Mesenchymal stem cell (in vitro differentiated cells and primary cell): Measurements from ENCODE around the gene TOMT. TPM values are rescaled to one million over a fixed set of nuclear protein-coding genes. Genes with fewer than 3 reads are reported as not detected.

Experiments
- DNase-seq: peaks from one replicate; pipeline ENCODE4 v3.0.0-alpha.2; 2013
- H2AFZ ChIP-seq: one replicate; pipeline ENCODE4 v1.6.1; 2013; ENCODE audit warnings: low read depth, mild to moderate bottlenecking, control low read depth, inconsistent platforms, low read length, moderate library complexity
- H2AK5ac ChIP-seq: 2 replicates; pipeline ENCODE4 v1.6.1; 2013; ENCODE audit warnings: low read length, moderate library complexity, mild to moderate bottlenecking, inconsistent platforms; ENCODE audit not compliant: severe bottlenecking
- H2BK120ac ChIP-seq: one replicate; pipeline ENCODE4 v1.6.1; 2013; ENCODE audit warnings: low read depth, mild to moderate bottlenecking, inconsistent platforms, low read length, moderate library complexity
- H2BK12ac ChIP-seq, 2 experiments: one replicate each; pipeline ENCODE4 v1.6.1; 2013; ENCODE audit warnings: inconsistent platforms in 2 of 2, low read length in 2 of 2, mild to moderate bottlenecking in 2 of 2, moderate library complexity in 2 of 2, control low read depth in 1 of 2
- H2BK15ac ChIP-seq: one replicate; pipeline ENCODE4 v1.6.1; 2013; ENCODE audit warnings: mild to moderate bottlenecking, low read depth, inconsistent platforms; ENCODE audit not compliant: poor library complexity, severe bottlenecking
- H2BK5ac ChIP-seq: 2 replicates; pipeline ENCODE4 v1.6.1; 2013; ENCODE audit warnings: low read depth, mild to moderate bottlenecking, low read length, control low read depth, inconsistent platforms; ENCODE audit not compliant: poor library complexity, severe bottlenecking
- H3K14ac ChIP-seq, 2 experiments: one replicate each; pipeline ENCODE4 v1.6.1; 2013; ENCODE audit warnings: inconsistent platforms in 2 of 2, low read length in 2 of 2, control low read depth in 1 of 2, mild to moderate bottlenecking in 1 of 2, moderate library complexity in 1 of 2
- H3K18ac ChIP-seq, 2 experiments: one replicate each; pipeline ENCODE4 v1.6.1; 2013; ENCODE audit warnings: inconsistent platforms in 2 of 2, low read length in 2 of 2, control low read depth in 1 of 2, low read depth in 1 of 2, mild to moderate bottlenecking in 1 of 2
- H3K23ac ChIP-seq, 2 experiments: one replicate each; pipeline ENCODE4 v1.6.1; 2013; ENCODE audit warnings: inconsistent platforms in 2 of 2, low read length in 2 of 2, mild to moderate bottlenecking in 2 of 2, moderate library complexity in 2 of 2, control low read depth in 1 of 2
- H3K27ac ChIP-seq: 2 replicates; pipeline ENCODE4 v1.5.1; 2013; ENCODE audit warnings: mild to moderate bottlenecking, moderate library complexity, low read length, control low read depth, inconsistent platforms; ENCODE audit not compliant: poor library complexity, severe bottlenecking
- H3K27me3 ChIP-seq, 2 experiments: 2 replicates each; pipeline versions ENCODE4 v1.6.1 to v1.7.0; 2013; ENCODE audit warnings: low read length in 2 of 2, mild to moderate bottlenecking in 2 of 2, moderate library complexity in 2 of 2, control low read depth in 1 of 2, inconsistent platforms in 1 of 2; ENCODE audit not compliant: control insufficient read depth in 1 of 2, insufficient read depth in 1 of 2
- H3K36me3 ChIP-seq, 2 experiments: 2 replicates each; pipeline versions ENCODE4 v1.6.1 to v1.7.0; 2013; ENCODE audit warnings: low read length in 2 of 2, control low read depth in 1 of 2, inconsistent platforms in 1 of 2, low read depth in 1 of 2, mild to moderate bottlenecking in 1 of 2; ENCODE audit not compliant: insufficient read depth in 2 of 2, control insufficient read depth in 1 of 2
- H3K4ac ChIP-seq, 2 experiments: one replicate each; pipeline ENCODE4 v1.6.1; 2013; ENCODE audit warnings: inconsistent platforms in 2 of 2, low read length in 2 of 2, mild to moderate bottlenecking in 2 of 2, moderate library complexity in 2 of 2, control low read depth in 1 of 2, low read depth in 1 of 2
- H3K4me1 ChIP-seq: 2 replicates; pipeline ENCODE4 v1.6.1; 2013; ENCODE audit warnings: low read depth, low read length, control low read depth; ENCODE audit not compliant: control insufficient read depth, insufficient read depth
- H3K4me2 ChIP-seq: 2 replicates; pipeline ENCODE4 v1.6.1; 2013; ENCODE audit warnings: low read length, mild to moderate bottlenecking, inconsistent platforms; ENCODE audit not compliant: poor library complexity, severe bottlenecking
- H3K4me3 ChIP-seq, 2 experiments: 2 replicates each; pipeline versions ENCODE4 v1.5.1 to v1.7.0; 2013; ENCODE audit warnings: low read length in 2 of 2, mild to moderate bottlenecking in 2 of 2, control low read depth in 1 of 2, low read depth in 1 of 2; ENCODE audit not compliant: insufficient read depth in 1 of 2
- H3K79me1 ChIP-seq: replicated peaks from 2 replicates; pipeline ENCODE4 v1.6.1; 2013; ENCODE audit warnings: mild to moderate bottlenecking, control low read depth, low read length, inconsistent platforms; ENCODE audit not compliant: poor library complexity, severe bottlenecking
- H3K9ac ChIP-seq: 2 replicates; pipeline ENCODE4 v1.7.0; 2013; ENCODE audit warnings: mild to moderate bottlenecking, low read length, moderate library complexity
- H3K9me3 ChIP-seq: 2 replicates; pipeline ENCODE4 v1.7.0; 2013; ENCODE audit warnings: mild to moderate bottlenecking, low read length; ENCODE audit not compliant: control insufficient read depth
- H4K8ac ChIP-seq: one replicate; pipeline ENCODE4 v1.6.1; 2013; ENCODE audit warnings: inconsistent platforms, mild to moderate bottlenecking, low read length, moderate library complexity
- H4K91ac ChIP-seq: one replicate; pipeline ENCODE4 v1.6.1; 2013; ENCODE audit warnings: mild to moderate bottlenecking, low read length, inconsistent platforms
- WGBS: methylation state at CpG from one replicate; pipeline ENCODE4 v1.1.7; 2013; ENCODE audit warnings: mixed read lengths; 5-methylcytosine and 5-hydroxymethylcytosine counted together
- small RNA-seq: library from polyadenylated mRNA; stranded (forward); fragments of <200 nt; extraction: miRNeasy Mini kit (QIAGEN cat#:217004); gene quantifications from one replicate; pipeline ENCODE3, GENCODE V24; 2013; ENCODE audit warnings: low read depth

The TOMT gene

DNA sequence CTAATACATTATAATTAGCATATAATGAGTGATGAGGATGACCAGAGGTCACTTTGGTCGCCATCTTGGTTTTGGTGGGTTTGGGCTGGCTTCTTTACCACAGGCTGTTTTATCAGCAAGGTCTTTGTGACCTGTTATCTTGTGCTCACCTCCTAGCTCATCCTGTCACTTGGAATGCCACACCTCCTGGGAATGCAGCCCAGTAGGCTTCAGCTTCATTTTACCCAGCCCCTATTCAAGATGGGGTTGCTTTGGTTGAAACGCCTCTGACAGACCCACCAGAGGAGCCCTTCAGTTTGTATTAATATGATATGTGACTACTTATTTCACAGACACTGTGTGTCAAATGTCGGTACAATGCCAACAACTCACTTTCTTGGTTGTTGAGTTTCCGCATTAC lies 50.0 kb downstream of the TOMT start:
- H3K4me1 ChIP-seq: no peaks in the 10 kb centered on the region
- no peak overlapping the region for H3K18ac ChIP-seq
- H4K8ac ChIP-seq: no peak overlapping the region
- no peaks in the 10 kb centered on the region for H3K79me1 ChIP-seq
- no peaks in the 10 kb centered on the region for H3K9me3 ChIP-seq
- no peak overlapping the region for H3K27ac ChIP-seq
- no peak for DNase-seq
- H2BK12ac ChIP-seq: no peak overlapping the region
- no peak overlapping the region for H3K23ac ChIP-seq
- H3K9ac ChIP-seq: no peak overlapping the region
- no peak overlapping the region for H2BK15ac ChIP-seq
- H3K4ac ChIP-seq: no peak overlapping the region
- H3K27me3 ChIP-seq: peaks cover 10 to 12% of the 10 kb centered on the region in 2 experiments
- no peak overlapping the region for H2AK5ac ChIP-seq
- H3K4me2 ChIP-seq: no peak overlapping the region
- no peak overlapping the region for H2BK5ac ChIP-seq
- H3K14ac ChIP-seq: no peak overlapping the region
- H2AFZ ChIP-seq: no peak overlapping the region
- H3K36me3 ChIP-seq: no peaks in the 10 kb centered on the region
- 69% methylated on average over 3 of the region's 4 CpGs for WGBS
- no peak overlapping the region for H2BK120ac ChIP-seq
- no peak overlapping the region for H4K91ac ChIP-seq
- no peak overlapping the region for H3K4me3 ChIP-seq

DNA sequence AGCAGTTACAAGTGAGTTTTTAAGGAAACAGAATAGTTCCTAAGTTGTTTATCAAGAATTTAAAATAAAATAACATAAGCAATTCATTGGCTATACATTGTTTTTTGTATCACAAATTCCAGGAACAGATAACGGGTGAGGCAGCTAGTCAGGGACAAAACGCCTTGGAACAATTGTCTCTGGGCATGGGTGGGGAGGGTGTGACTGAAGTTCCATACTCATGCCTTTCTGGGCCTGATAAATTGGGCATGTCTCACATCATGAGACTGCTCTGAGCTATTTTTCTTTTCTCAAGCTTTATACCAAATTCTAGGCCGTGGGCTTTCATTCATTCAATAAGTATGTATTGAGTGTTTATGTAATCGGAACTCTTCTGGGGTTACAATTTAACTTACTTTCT lies 51.4 kb downstream of the TOMT start:
- no peak overlapping the region for H4K91ac ChIP-seq
- H4K8ac ChIP-seq: no peak overlapping the region
- H3K36me3 ChIP-seq: no peaks in the 10 kb centered on the region
- WGBS: 87% methylated on average over 3 of the region's 4 CpGs
- no peak overlapping the region for H2BK5ac ChIP-seq
- H2BK120ac ChIP-seq: no peak overlapping the region
- H3K9ac ChIP-seq: no peak overlapping the region
- H3K4ac ChIP-seq: no peak overlapping the region
- no peaks in the 10 kb centered on the region for H3K79me1 ChIP-seq
- H3K4me3 ChIP-seq: no peak overlapping the region
- H2AFZ ChIP-seq: no peak overlapping the region
- H3K27ac ChIP-seq: no peak overlapping the region
- no peak for DNase-seq
- H3K14ac ChIP-seq: no peak overlapping the region
- H3K4me2 ChIP-seq: no peak overlapping the region
- H2BK15ac ChIP-seq: no peak overlapping the region
- no peaks in the 10 kb centered on the region for H3K9me3 ChIP-seq
- H3K23ac ChIP-seq: no peak overlapping the region
- no peak overlapping the region for H2AK5ac ChIP-seq
- H2BK12ac ChIP-seq: no peak overlapping the region
- no peak overlapping the region for H3K18ac ChIP-seq
- H3K4me1 ChIP-seq: no peaks in the 10 kb centered on the region
- H3K27me3 ChIP-seq: peaks cover 10 to 15% of the 10 kb centered on the region in 2 experiments

Small RNA genes within 50 kb of the gene (small RNA-seq; reads per million reads assigned to genes)
- not detected for gene MIR3165
